K562 (cell line): ENCODE measurements around the gene GCHFR.

Source experiments
- EGR1 ChIP-seq: fragments of 450-650 bp; conservative IDR thresholded peaks from 2 replicates; pipeline ENCODE4 v1.6.1; 2017; ENCODE audit warnings: mild to moderate bottlenecking
- EZH2 ChIP-seq: IDR thresholded peaks from 2 replicates; pipeline ENCODE4 v1.6.1; 2012; ENCODE audit warnings: low read depth, mild to moderate bottlenecking, inconsistent platforms, low read length, borderline replicate concordance
- POLR2AphosphoS2 ChIP-seq: IDR thresholded peaks from 2 replicates; pipeline ENCODE4 v1.6.1; 2012; ENCODE audit warnings: low read length, improper control_type of control experiment

DNA sequence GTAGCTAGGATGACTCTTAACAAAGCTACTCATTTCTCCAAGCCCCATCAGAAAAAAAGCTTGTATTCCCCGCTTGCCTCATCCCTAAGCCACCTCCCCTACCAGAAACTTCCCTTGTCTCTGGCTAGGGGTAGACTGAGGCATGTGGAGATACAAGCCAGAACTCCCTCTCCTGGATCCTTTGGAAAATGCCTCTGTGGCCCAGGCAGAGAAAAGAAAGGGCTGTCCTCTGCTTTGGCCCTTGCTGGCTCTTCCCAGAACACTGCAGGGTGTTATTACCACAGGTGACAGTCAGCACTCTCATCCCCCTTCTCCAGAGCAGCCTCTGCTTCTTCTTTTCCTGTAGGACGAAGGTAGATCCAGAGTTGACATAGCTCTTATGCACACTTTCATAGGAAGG lies 24.0 kb upstream of the GCHFR start:
- TF ChIP-seq EZH2 (no peak), EGR1 (no peak), POLR2AphosphoS2 (no peak)
